VCaP (cell line): ENCODE data around the gene LRRN4.

Experiments used
- H3K27ac ChIP-seq: fragments of 450-650 bp; 2 replicates; pipeline ENCODE4 v1.5.1; 2017
- CTCF ChIP-seq: fragments of 450-650 bp; conservative IDR thresholded peaks from 2 replicates; pipeline ENCODE4 v1.5.1; 2017; ENCODE audit warnings: mild to moderate bottlenecking, moderate library complexity

Gene LRRN4

DNA sequence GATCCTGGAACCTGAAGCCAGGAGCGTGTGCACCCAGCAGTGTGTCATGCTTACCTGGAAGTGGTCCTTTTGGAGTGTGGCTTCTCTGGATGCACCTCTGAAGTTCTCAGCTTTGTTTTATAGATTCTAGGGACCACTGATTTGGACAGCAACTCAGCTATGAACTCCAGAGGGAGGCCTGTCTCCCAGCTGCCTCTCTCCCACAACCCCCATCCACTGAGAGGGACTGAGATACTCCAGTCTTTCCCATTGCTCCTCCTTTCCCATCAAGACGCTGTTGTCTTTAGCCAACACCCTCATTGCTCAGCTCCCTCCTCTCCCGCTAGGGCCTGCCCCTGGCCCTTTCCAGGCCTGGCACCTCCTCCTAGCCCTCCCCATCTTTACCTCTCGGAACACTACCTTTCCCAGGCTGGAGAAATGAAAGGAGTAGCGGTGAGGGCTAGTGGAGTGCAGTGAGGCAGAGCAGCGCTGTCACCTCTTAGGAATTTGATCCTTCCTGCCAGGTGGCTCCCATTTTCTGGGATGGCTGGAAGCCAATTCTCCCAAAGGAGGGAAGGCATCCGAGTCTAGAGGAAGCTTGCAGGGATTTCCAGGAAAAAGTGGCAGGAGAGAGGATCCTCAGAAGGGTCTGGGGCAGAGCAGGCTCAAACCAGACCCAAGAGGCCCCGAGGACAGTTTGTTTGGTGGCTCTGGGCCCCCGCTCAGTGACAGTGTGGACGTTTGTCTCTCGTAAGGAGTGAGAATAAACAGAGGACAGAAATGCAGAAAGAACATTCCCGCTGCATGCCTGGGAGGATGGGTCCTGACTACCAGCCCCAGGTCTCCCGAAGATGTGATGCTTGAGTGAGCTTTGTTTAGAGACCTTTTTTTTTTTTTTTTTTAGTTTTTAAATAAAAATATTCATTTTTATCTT, at the start of gene LRRN4:
Gene LRRN4 (minus strand): TSS at position 285 of the 913 bp plus-strand sequence. CDS start 1,261 bp downstream, outside the sequence.
- H3K27ac ChIP-seq, result no peak within 1 kb of the TSS
- TF ChIP-seq CTCF, result no peak

- no peak overlapping the region for H3K27ac ChIP-seq
- TF ChIP-seq CTCF, result no peak
Measured at GRCh38 chr20:6103301-6103700, 49.4 kb upstream of the LRRN4 start.

GRCh38 chr20:6101346-6101745, 47.5 kb upstream of the LRRN4 start:
- TF ChIP-seq CTCF, result no peak
- H3K27ac ChIP-seq, result peak overlapping the region; percentile 7; the same call in 1 of the 2 replicates

GRCh38 chr20:6100246-6100645, 46.4 kb upstream of the LRRN4 start:
- no peak overlapping the region for H3K27ac ChIP-seq
- TF ChIP-seq CTCF, result no peak

DNA sequence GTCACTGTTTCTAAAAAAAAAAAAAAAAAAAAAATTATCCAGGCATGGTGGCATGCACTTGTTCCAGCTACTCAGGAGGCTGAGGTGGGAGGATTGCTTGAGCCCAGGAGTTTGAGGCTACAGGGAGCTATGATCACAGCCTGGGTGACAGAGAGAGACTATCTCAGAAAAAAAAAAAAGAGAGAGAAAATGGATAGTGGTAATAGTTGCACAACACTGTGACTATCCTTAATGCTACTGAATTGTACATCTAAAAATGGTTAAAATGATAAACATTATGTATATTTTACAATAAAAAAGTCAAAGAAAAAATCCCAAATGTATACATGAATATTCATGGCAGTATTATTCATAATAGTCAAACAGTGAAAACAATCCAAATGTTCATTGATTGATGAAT, 46.0 kb upstream of the LRRN4 start:
- TF ChIP-seq CTCF, result no peak
- no peak overlapping the region for H3K27ac ChIP-seq

DNA sequence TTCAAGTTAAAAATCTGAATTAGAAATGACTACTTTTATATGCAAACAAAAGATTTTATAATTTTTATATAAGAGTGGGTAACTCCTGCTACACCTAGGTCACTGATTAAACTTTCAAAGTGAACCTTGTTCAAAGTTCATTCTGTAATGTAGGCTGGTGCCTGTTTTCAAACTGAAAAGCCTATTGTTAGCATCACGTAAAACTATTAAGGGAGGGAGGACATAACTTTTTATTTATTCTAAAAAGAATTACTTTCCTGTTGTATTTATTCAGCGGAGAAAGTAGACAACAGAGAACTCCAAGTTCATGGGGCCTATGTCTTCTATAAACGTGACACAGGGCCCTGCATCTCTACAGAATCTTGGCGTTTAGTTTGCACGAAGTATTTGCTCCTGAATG, 41.5 kb upstream of the LRRN4 start:
- TF ChIP-seq CTCF, result no peak
- H3K27ac ChIP-seq, result no peak overlapping the region

DNA sequence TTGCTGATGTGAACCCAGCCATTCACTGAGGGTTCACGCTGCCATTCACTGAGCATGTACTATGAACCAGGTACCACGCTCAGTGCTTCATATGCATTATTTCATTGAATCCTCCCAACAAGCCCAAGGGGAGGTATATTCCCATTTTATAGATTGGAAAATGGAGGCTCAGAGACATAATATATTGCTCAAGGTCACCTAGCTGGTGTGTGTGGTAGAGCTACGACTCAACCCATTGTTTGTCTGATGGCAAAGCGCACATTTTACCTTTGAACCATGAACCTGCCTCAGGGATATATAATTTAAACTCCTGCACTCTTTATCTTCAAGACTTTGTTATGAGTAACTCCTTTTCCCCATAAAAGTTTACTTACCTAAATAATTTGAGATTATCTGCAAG, 40.7 kb upstream of the LRRN4 start:
- TF ChIP-seq CTCF, result no peak

More for the DNA sequence above, 40.7 kb upstream of the LRRN4 start:
- H3K27ac ChIP-seq, result no peak overlapping the region
